K562 (cell line): ENCODE data around the gene PRICKLE4. TPM values are rescaled to one million over a fixed set of nuclear protein-coding genes. Genes with fewer than 3 reads are reported as not detected.

Experiments
- CBFA2T2 ChIP-seq: fragments of 450-650 bp; conservative IDR thresholded peaks from 2 replicates; pipeline ENCODE4 v1.6.1; 2017; ENCODE audit warnings: mild to moderate bottlenecking
- CREB1 ChIP-seq, 2 experiments: sonication (generic) in 1 of 2; formaldehyde crosslinking in 1 of 2; IDR thresholded peaks; 2 replicates each; pipeline versions ENCODE4 v1.6.1 to v1.8.0; 2012 to 2022; ENCODE audit warnings: inconsistent platforms in 1 of 2, mild to moderate bottlenecking in 1 of 2, missing genetic modification reagents in 1 of 2, moderate library complexity in 1 of 2
- MEIS2 ChIP-seq: fragments of 450-650 bp; IDR thresholded peaks from 2 replicates; pipeline ENCODE4 v1.6.1; 2014; ENCODE audit warnings: mild to moderate bottlenecking; ENCODE audit not compliant: partially characterized antibody
- NR2C2 ChIP-seq, 2 experiments: fragments of 200-800 bp in 1 of 2; sonication (Bioruptor generic) in 1 of 2; sonication (generic) in 1 of 2; formaldehyde crosslinking in 1 of 2; IDR thresholded peaks; 2 replicates each; pipeline versions ENCODE4 v1.6.1 to v1.8.0; 2016 to 2022; ENCODE audit warnings: mild to moderate bottlenecking in 1 of 2, missing compliant biosample characterization in 1 of 2, missing genetic modification characterization in 1 of 2, missing genetic modification reagents in 1 of 2
- PCBP1 ChIP-seq: fragments of 200-400 bp; formaldehyde crosslinking; IDR thresholded peaks from 2 replicates; pipeline ENCODE4 v1.6.1; 2018; ENCODE audit warnings: mild to moderate bottlenecking, low read depth, low read length; ENCODE audit not compliant: poor library complexity, severe bottlenecking
- POU5F1 ChIP-seq: fragments of 150-350 bp; IDR thresholded peaks from 2 replicates; pipeline ENCODE4 v1.6.1; 2014; ENCODE audit warnings: borderline replicate concordance, low read length, low read depth, mild to moderate bottlenecking; ENCODE audit not compliant: partially characterized antibody
- RBM39 ChIP-seq: fragments of 200-400 bp; formaldehyde crosslinking; optimal IDR thresholded peaks from 2 replicates; pipeline ENCODE3; 2018; ENCODE audit warnings: low read depth, low read length
- SOX6 ChIP-seq: fragments of 450-650 bp; IDR thresholded peaks from 2 replicates; pipeline ENCODE4 v1.6.1; 2014; ENCODE audit warnings: mild to moderate bottlenecking
- SPI1 ChIP-seq: IDR thresholded peaks from 2 replicates; pipeline ENCODE4 v1.6.1; 2011; ENCODE audit warnings: low read depth, low read length, control low read depth, borderline replicate concordance
- SREBF1 ChIP-seq: fragments of 150-350 bp; IDR thresholded peaks from 2 replicates; pipeline ENCODE4 v1.6.1; 2014; ENCODE audit warnings: antibody characterized with exemption, low read depth, low read length, borderline replicate concordance
- TBP ChIP-seq: optimal IDR thresholded peaks from 2 replicates; pipeline ENCODE3; 2011; ENCODE audit warnings: low read depth, low read length, improper control_type of control experiment
- TEAD1 ChIP-seq, 2 experiments: fragments of 450-650 bp in 1 of 2; sonication (generic) in 1 of 2; formaldehyde crosslinking; IDR thresholded peaks; 2 replicates each; pipeline versions ENCODE4 v1.4.0 to v1.8.0; 2020 to 2022; ENCODE audit warnings: mild to moderate bottlenecking in 2 of 2, missing genetic modification reagents in 1 of 2
- TEAD2 ChIP-seq: fragments of 450-650 bp; IDR thresholded peaks from 2 replicates; pipeline ENCODE4 v1.6.1; 2016; ENCODE audit warnings: missing genetic modification characterization, control low read depth, missing compliant biosample characterization
- polyA plus RNA-seq, 8 experiments: library from polyadenylated mRNA; depleted of rRNA in 4 of 8; stranded (reverse) in 5 of 8; unstranded in 3 of 8; fragments of >200 nt; fragmentation: Nextera tagmentation in 2 of 8; fragmentation: Illumina TruSeq in 1 of 8; extraction: Ambion mirVana in 2 of 8; extraction: Trizol in 1 of 8; gene quantifications; 2 replicates each; pipeline versions ENCODE4 v1.2.1 to v1.2.3, GENCODE V29; 2011 to 2014; ENCODE audit warnings: inconsistent platforms in 1 of 8, missing spikeins in 1 of 8
- total RNA-seq, 7 experiments: library from RNA; depleted of rRNA in 6 of 7; stranded (reverse); fragments of >200 nt in 6 of 7; fragmentation: Illumina TruSeq in 2 of 7; extraction: Trizol in 2 of 7; gene quantifications; 2 replicates each; pipeline versions ENCODE4 v1.2.1 to v1.2.3, GENCODE V29; 2011 to 2021; ENCODE audit warnings: low replicate concordance in 1 of 7
- TF ChIP-seq, protein P1 (sequence below): fragments of 250-450 bp; sonication (Bioruptor Pico); IDR thresholded peaks from 2 replicates; pipeline ENCODE4 v1.4.0; 2020; ENCODE audit warnings: borderline replicate concordance
- TF ChIP-seq, protein P2 (sequence below), 2 experiments: IDR thresholded peaks; 2 replicates each; pipeline ENCODE4 v1.6.1; 2011; ENCODE audit warnings: borderline replicate concordance in 1 of 2, control low read depth in 1 of 2, low read depth in 1 of 2, low read length in 1 of 2, mild to moderate bottlenecking in 1 of 2, mixed read lengths in 1 of 2, moderate library complexity in 1 of 2; ENCODE audit not compliant: insufficient read depth in 1 of 2, insufficient read length in 1 of 2, poor library complexity in 1 of 2, severe bottlenecking in 1 of 2; ENCODE audit errors: extremely low read depth in 1 of 2

Gene PRICKLE4
- total and polyA plus RNA-seq, 9 of the 15 experiments (the other 6 are each of a cell fraction or from before 2014, with no cell fraction given) = 0.20 to 0.32 (median 0.27) TPM; not detected in 6

GRCh38 chr6:41735427-41736185, 45.0 kb upstream of the PRICKLE4 start, which contains the start of gene TFEB (continued):
- TF ChIP-seq CBFA2T2 = no peak
- TF ChIP-seq, protein P1, sequence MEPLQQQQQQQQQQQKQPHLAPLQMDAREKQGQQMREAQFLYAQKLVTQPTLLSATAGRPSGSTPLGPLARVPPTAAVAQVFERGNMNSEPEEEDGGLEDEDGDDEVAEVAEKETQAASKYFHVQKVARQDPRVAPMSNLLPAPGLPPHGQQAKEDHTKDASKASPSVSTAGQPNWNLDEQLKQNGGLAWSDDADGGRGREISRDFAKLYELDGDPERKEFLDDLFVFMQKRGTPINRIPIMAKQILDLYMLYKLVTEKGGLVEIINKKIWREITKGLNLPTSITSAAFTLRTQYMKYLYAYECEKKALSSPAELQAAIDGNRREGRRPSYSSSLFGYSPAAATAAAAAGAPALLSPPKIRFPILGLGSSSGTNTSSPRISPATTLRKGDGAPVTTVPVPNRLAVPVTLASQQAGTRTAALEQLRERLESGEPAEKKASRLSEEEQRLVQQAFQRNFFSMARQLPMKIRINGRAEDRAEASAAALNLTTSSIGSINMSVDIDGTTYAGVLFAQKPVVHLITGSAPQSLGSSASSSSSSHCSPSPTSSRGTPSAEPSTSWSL (CRISPR knock-in tag) = no peak
- TF ChIP-seq TEAD2 (tag) = no peak
- peak; percentile 75 for TF ChIP-seq MEIS2
- peak; percentile 37; the same call in 1 of the 2 replicates for TF ChIP-seq SOX6
- TF ChIP-seq, protein P2, sequence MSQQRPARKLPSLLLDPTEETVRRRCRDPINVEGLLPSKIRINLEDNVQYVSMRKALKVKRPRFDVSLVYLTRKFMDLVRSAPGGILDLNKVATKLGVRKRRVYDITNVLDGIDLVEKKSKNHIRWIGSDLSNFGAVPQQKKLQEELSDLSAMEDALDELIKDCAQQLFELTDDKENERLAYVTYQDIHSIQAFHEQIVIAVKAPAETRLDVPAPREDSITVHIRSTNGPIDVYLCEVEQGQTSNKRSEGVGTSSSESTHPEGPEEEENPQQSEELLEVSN (IDR thresholded peaks at IDR 0.05; ENCODE audit: borderline replicate concordance in 1 of 2, extremely low read depth in 1 of 2, insufficient read depth in 1 of 2, insufficient read length in 1 of 2, low read depth in 1 of 2, low read length in 1 of 2, poor library complexity in 1 of 2, severe bottlenecking in 1 of 2) = peak in 1 of 2 experiments; percentile 54
- peak; percentile 66; the same call in 1 of the 2 replicates for TF ChIP-seq SREBF1
- TF ChIP-seq POU5F1 = peak; percentile 81
- TF ChIP-seq CREB1 (IDR thresholded peaks at IDR 0.05) = peak; percentile 72
- TF ChIP-seq CREB1 (CRISPR knock-in tag; IDR thresholded peaks at IDR 0.05) = peak; percentile 87
- peak; percentile 70 to 72; a peak in 2 of 4 replicates for TF ChIP-seq TEAD1 (CRISPR knock-in tag; IDR thresholded peaks at IDR 0.05)
- 0 out of 2 replicates have a peak, but pooled peaks have one; percentile 1 for TF ChIP-seq SPI1
- TF ChIP-seq TBP = peak; percentile 48
- TF ChIP-seq RBM39 = peak; percentile 47
- TF ChIP-seq NR2C2 (CRISPR knock-in tag; IDR thresholded peaks at IDR 0.05) = peak; percentile 88
- TF ChIP-seq NR2C2 (tag; IDR thresholded peaks at IDR 0.05) = peak; percentile 88
- no peak for TF ChIP-seq PCBP1
